Measurements from ENCODE around the gene GAREM1. TPM values are rescaled to one million over a fixed set of nuclear protein-coding genes. Genes with fewer than 3 reads are reported as not detected.

GAREM1 gene
- total and polyA plus RNA-seq, 8 donors, result 2.9 to 55.9 (median 13.5) TPM

DNA sequence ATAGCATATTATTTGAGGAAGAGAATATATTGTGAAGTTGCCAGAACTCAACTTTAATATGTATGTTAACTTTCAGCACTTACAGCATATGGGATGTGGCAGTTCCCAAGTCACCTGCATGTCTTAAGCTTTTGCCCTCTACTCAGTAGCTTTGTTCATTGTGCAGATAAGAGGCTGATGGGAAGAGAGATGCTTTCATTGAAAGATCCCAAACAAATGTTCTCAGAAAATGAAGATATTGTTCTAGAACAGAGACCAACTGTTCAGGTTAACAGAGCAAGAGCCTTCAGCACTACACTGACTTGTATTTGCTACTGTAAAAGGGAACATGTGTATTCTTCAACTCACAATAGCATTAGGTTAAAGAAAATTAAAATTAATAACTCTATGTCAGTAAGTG lies 28.1 kb downstream of the GAREM1 start:
- intact Hi-C loops (cut with DNase I), result no loop called here
- no peak overlapping the region for H3K27ac ChIP-seq
- no peak for FAIRE-seq
- peaks cover 3 to 7% (median 4%) of the 10 kb centered on the region in 3 donors for H3K4me1 ChIP-seq
- no peaks in the 10 kb centered on the region for H3K36me3 ChIP-seq
- no peak overlapping the region for H3K4me3 ChIP-seq
- no peak for ATAC-seq
- H3K27me3 ChIP-seq, result no peaks in the 10 kb centered on the region
- TF ChIP-seq, protein P1, sequence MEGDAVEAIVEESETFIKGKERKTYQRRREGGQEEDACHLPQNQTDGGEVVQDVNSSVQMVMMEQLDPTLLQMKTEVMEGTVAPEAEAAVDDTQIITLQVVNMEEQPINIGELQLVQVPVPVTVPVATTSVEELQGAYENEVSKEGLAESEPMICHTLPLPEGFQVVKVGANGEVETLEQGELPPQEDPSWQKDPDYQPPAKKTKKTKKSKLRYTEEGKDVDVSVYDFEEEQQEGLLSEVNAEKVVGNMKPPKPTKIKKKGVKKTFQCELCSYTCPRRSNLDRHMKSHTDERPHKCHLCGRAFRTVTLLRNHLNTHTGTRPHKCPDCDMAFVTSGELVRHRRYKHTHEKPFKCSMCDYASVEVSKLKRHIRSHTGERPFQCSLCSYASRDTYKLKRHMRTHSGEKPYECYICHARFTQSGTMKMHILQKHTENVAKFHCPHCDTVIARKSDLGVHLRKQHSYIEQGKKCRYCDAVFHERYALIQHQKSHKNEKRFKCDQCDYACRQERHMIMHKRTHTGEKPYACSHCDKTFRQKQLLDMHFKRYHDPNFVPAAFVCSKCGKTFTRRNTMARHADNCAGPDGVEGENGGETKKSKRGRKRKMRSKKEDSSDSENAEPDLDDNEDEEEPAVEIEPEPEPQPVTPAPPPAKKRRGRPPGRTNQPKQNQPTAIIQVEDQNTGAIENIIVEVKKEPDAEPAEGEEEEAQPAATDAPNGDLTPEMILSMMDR (IDR thresholded peaks at IDR 0.05), result no peak
- no peak for DNase-seq
- H3K9me3 ChIP-seq, result no peaks in the 10 kb centered on the region

- Histone ChIP-seq H3K36me3 (no peaks in the 10 kb centered on the region), H3K9me3 (no peaks in the 10 kb centered on the region), H3K4me3 (no peak overlapping the region), H3K27me3 (no peaks in the 10 kb centered on the region), H3K27ac (no peak overlapping the region), H3K4me1 (peaks cover 3 to 15% (median 7%) of the 10 kb centered on the region in 3 donors)
- DNase-seq, result no peak
- ATAC-seq, result no peak
- FAIRE-seq, result no peak
- WGBS, 2 donors, result 89 to 90% methylated on average over 8 of the region's 8 CpGs
- intact Hi-C loops (cut with DNase I), result no loop called here
- TF ChIP-seq, protein P1 (IDR thresholded peaks at IDR 0.05), result no peak
Measured at GRCh38 chr18:32441533-32441932, 29.1 kb downstream of the GAREM1 start.

GRCh38 chr18:32440518-32440917 lies 30.2 kb downstream of the GAREM1 start:
- Histone ChIP-seq H3K27ac (no peak overlapping the region), H3K9me3 (no peaks in the 10 kb centered on the region), H3K4me3 (no peak overlapping the region), H3K36me3 (no peaks in the 10 kb centered on the region), H3K4me1 (peaks cover 5 to 25% (median 16%) of the 10 kb centered on the region in 3 donors), H3K27me3 (no peaks in the 10 kb centered on the region)
- FAIRE-seq, result no peak
- TF ChIP-seq, protein P1 (IDR thresholded peaks at IDR 0.05), result no peak
- 92 to 94% methylated on average over 4 of the region's 4 CpGs for WGBS, 2 donors
- intact Hi-C loops (cut with DNase I), result no loop called here
- DNase-seq, result no peak
- ATAC-seq, result no peak

GRCh38 chr18:32439802-32440201 lies 30.9 kb downstream of the GAREM1 start:
- intact Hi-C loops (cut with DNase I), result loop anchor here in 1 of 3 donors (10.0 kb wide), 1 partner anchor 55 kb away; no protein-coding TSS in a partner anchor

GRCh38 chr18:32439241-32439640 lies 31.4 kb downstream of the GAREM1 start:
- Histone ChIP-seq H3K9me3 (no peaks in the 10 kb centered on the region), H3K27me3 (no peaks in the 10 kb centered on the region), H3K4me1 (peaks cover 16 to 37% (median 20%) of the 10 kb centered on the region in 3 donors), H3K4me3 (no peak overlapping the region), H3K27ac (no peak overlapping the region), H3K36me3 (no peaks in the 10 kb centered on the region)
- no peak for FAIRE-seq
- DNase-seq, result no peak
- intact Hi-C loops (cut with DNase I), result loop anchor here in 1 of 3 donors (10.0 kb wide), 1 partner anchor 54 kb away; no protein-coding TSS in a partner anchor
- 48% methylated on average over 2 of the region's 2 CpGs for WGBS, 2 donors
- ATAC-seq, result no peak
- TF ChIP-seq, protein P1 (IDR thresholded peaks at IDR 0.05), result no peak

More at GRCh38 chr18:32439802-32440201, 30.9 kb downstream of the GAREM1 start:
- Histone ChIP-seq H3K4me1 (peaks cover 10 to 31% (median 20%) of the 10 kb centered on the region in 3 donors), H3K27ac (no peak overlapping the region), H3K4me3 (no peak overlapping the region), H3K36me3 (no peaks in the 10 kb centered on the region), H3K9me3 (no peaks in the 10 kb centered on the region), H3K27me3 (no peaks in the 10 kb centered on the region)
- TF ChIP-seq, protein P1 (IDR thresholded peaks at IDR 0.05), result no peak
- no peak for FAIRE-seq
- 100% methylated on average over 1 of the region's 1 CpG for WGBS, 2 donors
- no peak for DNase-seq
- no peak for ATAC-seq
